Measurements from ENCODE around the gene HTR2B.
"Not testable (repeated sequence)": the region's sequence is repeated elsewhere in the genome, so short reads cannot be mapped to it uniquely, and the experiment has no call there.

HTR2B gene

DNA sequence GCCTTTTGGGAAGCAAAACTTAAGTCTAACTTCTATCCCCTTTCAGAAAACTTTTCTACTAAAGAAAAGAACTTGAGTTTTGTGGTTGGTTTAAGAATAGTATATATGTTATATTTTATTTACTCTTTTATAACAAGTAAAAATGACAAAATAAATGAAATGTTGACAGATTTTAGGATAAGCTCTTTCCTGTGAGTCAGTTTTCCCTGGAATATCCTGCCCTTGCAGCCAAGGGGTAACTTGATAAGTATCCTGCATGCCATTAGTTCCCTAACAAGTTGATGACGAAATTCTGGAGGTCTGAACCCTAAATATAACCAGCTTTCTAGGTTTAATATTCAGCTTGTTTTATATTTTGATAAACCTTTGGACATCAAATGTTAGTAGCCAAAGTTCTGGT, 7.3 kb upstream of the HTR2B start:
- no peak for DNase-seq

DNA sequence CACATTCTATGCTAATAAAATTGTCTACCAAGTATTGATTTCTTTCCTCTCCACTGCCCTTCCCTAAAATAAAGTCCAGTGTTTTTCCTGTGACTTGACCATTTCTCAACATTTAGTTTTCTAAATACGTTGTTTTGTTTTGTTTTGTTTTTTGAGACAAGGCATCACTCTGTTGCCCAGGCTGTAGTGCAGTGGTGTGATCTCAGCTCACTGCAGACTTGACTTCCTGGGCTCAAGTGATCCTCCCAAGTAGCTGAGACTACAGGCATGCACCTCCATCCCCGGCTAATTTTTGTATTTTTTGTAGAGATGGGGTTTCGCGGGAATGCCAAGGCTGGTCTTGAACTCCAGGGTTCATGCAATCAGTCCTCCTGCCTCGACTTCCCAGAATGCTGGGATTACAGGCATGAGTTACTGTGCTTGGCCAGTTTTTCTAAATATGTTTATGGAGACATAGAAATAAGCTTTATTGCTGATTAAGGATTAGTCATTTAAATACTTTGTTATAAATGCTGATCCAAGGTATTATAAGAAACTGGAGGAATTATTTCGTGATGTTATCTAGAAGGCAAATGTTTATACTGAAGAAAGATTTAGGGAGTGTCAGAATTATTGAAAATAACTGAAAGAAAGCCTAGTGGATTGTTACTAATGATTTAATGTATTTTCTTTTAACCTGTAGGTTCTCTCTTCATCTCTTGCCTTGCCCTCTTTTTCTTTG, 5.7 kb upstream of the HTR2B start:
- no peak for DNase-seq

DNA sequence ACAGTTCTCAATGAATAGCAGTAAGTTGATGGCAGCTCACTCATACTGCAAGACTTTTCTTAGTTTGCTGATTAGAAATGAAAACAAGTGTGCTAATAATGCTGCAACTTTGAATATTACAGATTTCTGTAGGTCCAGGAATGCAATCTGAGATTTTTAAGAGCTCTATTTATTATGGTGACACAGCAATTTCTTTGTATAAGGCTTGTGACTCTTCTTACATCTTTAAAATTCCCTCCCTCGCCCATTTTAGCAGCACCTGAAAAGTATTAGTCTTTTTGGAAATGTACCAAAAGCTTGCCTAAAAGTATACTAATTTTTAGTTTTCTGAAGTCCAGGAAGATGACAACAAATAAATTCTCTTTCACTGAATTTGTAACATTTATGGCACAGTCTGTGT, 4.4 kb upstream of the HTR2B start:
- DNase-seq = no peak

DNA sequence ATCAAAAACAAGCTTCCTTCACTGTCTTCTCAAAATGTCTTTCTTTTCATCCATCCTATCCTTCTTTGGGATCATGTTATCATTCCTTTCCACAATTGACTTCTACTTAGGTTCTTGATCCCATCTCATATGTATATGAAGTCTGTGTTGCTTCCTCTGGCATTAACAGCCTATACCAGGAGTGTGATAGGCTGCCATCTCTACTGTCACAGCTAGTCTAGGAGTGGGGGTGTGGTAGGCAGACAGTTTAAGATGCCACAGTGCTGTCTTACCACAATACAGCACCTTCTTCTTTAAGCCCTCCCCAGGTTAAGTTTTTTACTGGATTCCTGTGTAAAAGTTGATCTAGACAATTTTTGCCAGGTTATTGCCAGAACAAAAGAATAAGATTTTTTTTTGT, 3.7 kb upstream of the HTR2B start:
- no peak for DNase-seq

GRCh38 chr2:231127936-231128335, 3.1 kb upstream of the HTR2B start:
- no peak for DNase-seq

GRCh38 chr2:231127480-231127879, 2.6 kb upstream of the HTR2B start:
- no peak for DNase-seq

DNA sequence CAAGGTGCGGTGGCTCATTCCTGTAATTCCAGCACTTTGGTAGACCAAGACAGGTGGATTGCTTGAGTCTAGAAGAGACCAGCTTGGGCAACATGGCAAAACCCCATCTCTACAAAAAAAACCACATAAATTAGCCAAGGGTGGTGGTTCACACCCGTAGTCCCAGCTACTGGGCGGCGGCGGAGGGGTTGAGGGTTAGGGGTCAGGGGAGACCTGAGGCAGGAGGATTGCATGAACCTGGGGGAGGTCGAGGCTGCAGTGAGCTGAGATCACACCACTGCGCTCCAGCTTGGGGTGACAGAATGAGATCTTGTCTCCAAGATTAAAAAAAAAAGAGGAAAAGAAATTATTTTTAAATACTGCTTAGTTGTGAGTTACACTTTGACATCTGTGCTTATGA, 1.3 kb upstream of the HTR2B start:
- DNase-seq = no peak

GRCh38 chr2:231123362-231123898, 1.4 kb downstream of the HTR2B start:
- no peak for DNase-seq

GRCh38 chr2:231118614-231118942, 6.3 kb downstream of the HTR2B start:
- DNase-seq = no peak

GRCh38 chr2:231117922-231118613, 6.8 kb downstream of the HTR2B start:
- peak; percentile 40 for DNase-seq

DNA sequence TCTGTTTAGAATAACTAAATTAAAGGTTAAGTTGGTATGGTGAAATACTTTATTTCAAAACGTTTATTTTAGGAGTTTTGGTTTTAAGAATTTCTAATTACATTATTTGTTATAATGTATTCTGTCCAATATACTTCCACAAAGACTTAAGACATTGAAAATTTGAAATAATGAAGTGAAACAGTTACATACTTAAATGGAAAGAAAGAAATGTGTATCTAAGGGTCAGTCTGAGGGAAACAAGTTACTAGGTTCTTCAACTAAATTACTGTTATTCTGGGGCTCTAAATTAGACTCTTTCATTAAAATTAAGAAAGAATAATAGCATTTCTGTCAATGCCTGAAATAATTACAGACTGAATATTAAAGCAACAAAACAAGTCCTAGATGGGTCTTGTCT, 7.7 kb downstream of the HTR2B start:
- no peak for DNase-seq

DNA sequence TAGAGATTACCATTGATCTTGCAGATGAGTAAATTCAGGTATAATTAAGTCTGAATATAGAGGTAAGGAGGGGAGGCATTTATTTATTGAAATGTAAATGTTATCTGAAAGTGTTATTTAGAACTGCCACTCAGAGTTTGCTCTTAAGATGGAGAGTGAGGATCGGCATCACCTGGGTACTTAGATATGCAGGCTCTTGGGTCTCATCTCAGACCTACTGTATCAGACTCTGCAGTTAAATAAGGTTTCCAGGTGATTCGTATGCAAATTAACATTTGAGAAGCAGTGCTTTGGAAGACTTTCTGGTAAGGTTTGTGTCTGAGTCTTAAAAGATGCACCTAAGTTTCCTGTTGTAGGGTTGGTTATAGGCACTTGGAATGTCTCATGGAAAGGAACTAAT, 9.2 kb downstream of the HTR2B start:
- no peak for DNase-seq

- no peak for DNase-seq
Measured at GRCh38 chr2:231113489-231113888, 11.4 kb downstream of the HTR2B start.

GRCh38 chr2:231111987-231112386, 12.9 kb downstream of the HTR2B start:
- DNase-seq = no peak

GRCh38 chr2:231110551-231110950, 14.3 kb downstream of the HTR2B start:
- DNase-seq = no peak

DNA sequence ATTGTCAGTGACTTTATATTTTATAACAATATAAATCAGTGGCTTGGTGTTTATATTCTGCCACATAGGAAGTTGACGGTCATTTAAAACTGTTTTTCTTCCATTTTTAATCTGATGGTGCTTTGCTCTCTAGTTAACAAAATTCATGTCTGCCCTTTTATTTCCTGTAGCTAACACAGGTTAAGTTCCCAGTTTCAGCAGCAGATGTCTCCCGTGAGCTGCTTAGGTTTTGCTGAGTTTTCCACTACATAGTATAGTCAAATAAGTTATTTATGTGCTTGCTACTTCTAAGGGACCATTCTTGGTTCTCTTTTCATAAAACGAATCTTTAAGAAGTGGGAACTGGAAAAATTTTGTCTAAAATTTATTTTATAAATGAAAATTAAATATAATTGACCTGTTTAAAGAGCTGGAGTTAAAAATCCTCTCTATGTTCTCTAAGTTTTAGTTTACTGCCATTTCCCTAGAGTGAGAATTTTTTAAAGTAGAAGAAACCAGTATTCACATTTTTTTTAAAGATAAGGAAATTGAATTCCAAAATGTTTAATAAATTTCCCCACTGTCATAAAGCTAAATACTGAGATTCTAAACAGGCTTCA, 20.6 kb downstream of the HTR2B start:
- DNase-seq = no peak

GRCh38 chr2:231102772-231103171, 22.1 kb downstream of the HTR2B start:
- DNase-seq = no peak

DNA sequence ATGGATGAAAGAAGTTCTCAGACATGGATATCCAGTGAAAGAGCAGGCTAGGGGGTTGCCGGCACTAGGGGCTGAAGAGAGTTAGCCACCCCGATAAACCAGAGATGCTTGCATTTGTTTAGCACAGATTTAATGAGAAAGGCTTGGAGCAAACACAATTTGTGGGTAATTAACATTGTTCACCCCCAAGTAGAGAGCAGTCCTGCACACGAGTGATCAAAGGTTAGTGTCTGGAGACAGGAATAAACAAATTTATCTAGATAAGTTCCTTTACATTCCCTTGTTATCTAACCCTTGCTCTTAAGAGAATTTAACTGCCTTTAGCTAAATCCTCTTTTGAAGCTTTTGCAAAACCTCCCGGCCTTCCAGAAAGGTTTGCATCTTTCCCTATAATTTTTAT, 23.9 kb downstream of the HTR2B start:
- DNase-seq = no peak

- DNase-seq = not testable (repeated sequence)
Measured at GRCh38 chr2:231100321-231100720, 24.5 kb downstream of the HTR2B start.

- DNase-seq = no peak
Measured at GRCh38 chr2:231099918-231100317, 24.9 kb downstream of the HTR2B start.

GRCh38 chr2:231094736-231095346, 30.0 kb downstream of the HTR2B start:
- no peak for DNase-seq

GRCh38 chr2:231093933-231094332, 30.9 kb downstream of the HTR2B start:
- no peak for DNase-seq

- no peak for DNase-seq
Measured at GRCh38 chr2:231088754-231089153, 36.1 kb downstream of the HTR2B start.

DNA sequence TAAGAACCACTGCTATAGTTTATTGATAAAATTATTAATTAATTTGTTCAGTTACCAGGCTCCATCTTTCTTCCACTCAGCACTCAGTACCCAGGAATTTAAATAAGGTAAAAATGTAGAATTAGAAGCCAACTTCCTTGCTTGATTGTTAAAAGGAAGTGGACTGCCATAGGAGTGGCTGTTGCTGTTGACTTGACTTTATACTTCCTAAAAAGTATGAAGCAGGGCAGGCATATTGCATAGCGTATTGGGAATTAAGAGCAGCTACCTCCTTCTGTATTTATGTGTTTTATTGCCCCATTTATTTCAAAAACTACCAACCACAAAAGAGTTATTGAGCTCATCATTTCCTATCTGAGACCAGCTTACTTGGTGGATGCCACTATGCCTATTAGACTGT, 40.3 kb downstream of the HTR2B start:
- no peak for DNase-seq

Measured in DMS79 (cell line).